HG03103 (cell line): ENCODE data around the gene TLR9.

ENCODE experiments used
- ATAC-seq: cut with Tn5 transposase; IDR thresholded peaks from one replicate; pipeline ENCODE4 v1.9.1; 2021; ENCODE audit warnings: low read depth; ENCODE audit not compliant: unreplicated experiment

TLR9 gene

GRCh38 chr3:52175416-52176179 lies 49.8 kb downstream of the TLR9 start:
- no peak for ATAC-seq

GRCh38 chr3:52174896-52175295 lies 50.5 kb downstream of the TLR9 start:
- no peak for ATAC-seq

- no peak for ATAC-seq
Observed at GRCh38 chr3:52173101-52173500, 52.3 kb downstream of the TLR9 start.

- ATAC-seq: no peak
Observed at GRCh38 chr3:52172262-52172757, 53.1 kb downstream of the TLR9 start.

- no peak for ATAC-seq
Observed at GRCh38 chr3:52171514-52172261, 53.8 kb downstream of the TLR9 start.
